ENCODE results near the gene HSDL1. TPM values are rescaled to one million over a fixed set of nuclear protein-coding genes. Genes with fewer than 3 reads are reported as not detected.
"Not testable (repeated sequence)": the region's sequence is repeated elsewhere in the genome, so short reads cannot be mapped to it uniquely, and the experiment has no call there.

Gene HSDL1
- polyA plus RNA-seq, 10 donors: 14.4 to 23.6 (median 17.7) TPM

- DNase-seq: no peak
Measured at GRCh38 chr16:84139628-84140258, 5.2 kb downstream of the HSDL1 start.

GRCh38 chr16:84138824-84139627 is 6.0 kb downstream of the HSDL1 start:
- DNase-seq: no peak

GRCh38 chr16:84138500-84138823 is 6.5 kb downstream of the HSDL1 start:
- no peak for DNase-seq

- DNase-seq: no peak
Measured at GRCh38 chr16:84137769-84138357, 7.1 kb downstream of the HSDL1 start.

- no peak for DNase-seq
Measured at GRCh38 chr16:84137287-84137686, 7.7 kb downstream of the HSDL1 start.

GRCh38 chr16:84136331-84137125 is 8.4 kb downstream of the HSDL1 start:
- no peak for DNase-seq

- no peak for DNase-seq
Measured at GRCh38 chr16:84132527-84133285, 12.3 kb downstream of the HSDL1 start.

GRCh38 chr16:84131117-84131516 is 13.9 kb downstream of the HSDL1 start:
- DNase-seq: no peak

- DNase-seq: no peak
Measured at GRCh38 chr16:84124257-84125073, 20.5 kb downstream of the HSDL1 start.

- DNase-seq: no peak
Measured at GRCh38 chr16:84121007-84121406, 24.0 kb downstream of the HSDL1 start.

GRCh38 chr16:84120023-84120422 is 25.0 kb downstream of the HSDL1 start:
- DNase-seq: no peak

- no peak for DNase-seq
Measured at GRCh38 chr16:84119368-84119767, 25.6 kb downstream of the HSDL1 start.

GRCh38 chr16:84118315-84118714 is 26.7 kb downstream of the HSDL1 start:
- DNase-seq: not testable (repeated sequence)

- DNase-seq: no peak
Measured at GRCh38 chr16:84117494-84117843, 27.5 kb downstream of the HSDL1 start.

GRCh38 chr16:84116720-84117493 is 28.1 kb downstream of the HSDL1 start, which contains the start of gene MBTPS1:
TSS of gene MBTPS1 (minus strand) at chr16:84116942. CDS start at chr16:84101783, 15,159 bp downstream.
- DNase-seq: peak; percentile 98 to 99 (median 99)

GRCh38 chr16:84115919-84116719 is 28.9 kb downstream of the HSDL1 start:
- DNase-seq: peak in 1 of 3 donors; percentile 41

- not testable (repeated sequence) for DNase-seq
Measured at GRCh38 chr16:84111949-84112348, 33.0 kb downstream of the HSDL1 start.

- DNase-seq: no peak
Measured at GRCh38 chr16:84111525-84111924, 33.5 kb downstream of the HSDL1 start.

GRCh38 chr16:84110527-84110926 is 34.5 kb downstream of the HSDL1 start:
- no peak for DNase-seq

All from muscle of back (tissue), 11 donors.